COLO668 (cell line): ENCODE measurements around the gene PCK1.
"Not testable (repeated sequence)": the region's sequence is repeated elsewhere in the genome, so short reads cannot be mapped to it uniquely, and the experiment has no call there.

Source experiments
- DNase-seq: peaks from one replicate; lab custom pipeline; 2025; ENCODE audit not compliant: unreplicated experiment; lab: John Stamatoyannopoulos, UW

PCK1 gene

DNA sequence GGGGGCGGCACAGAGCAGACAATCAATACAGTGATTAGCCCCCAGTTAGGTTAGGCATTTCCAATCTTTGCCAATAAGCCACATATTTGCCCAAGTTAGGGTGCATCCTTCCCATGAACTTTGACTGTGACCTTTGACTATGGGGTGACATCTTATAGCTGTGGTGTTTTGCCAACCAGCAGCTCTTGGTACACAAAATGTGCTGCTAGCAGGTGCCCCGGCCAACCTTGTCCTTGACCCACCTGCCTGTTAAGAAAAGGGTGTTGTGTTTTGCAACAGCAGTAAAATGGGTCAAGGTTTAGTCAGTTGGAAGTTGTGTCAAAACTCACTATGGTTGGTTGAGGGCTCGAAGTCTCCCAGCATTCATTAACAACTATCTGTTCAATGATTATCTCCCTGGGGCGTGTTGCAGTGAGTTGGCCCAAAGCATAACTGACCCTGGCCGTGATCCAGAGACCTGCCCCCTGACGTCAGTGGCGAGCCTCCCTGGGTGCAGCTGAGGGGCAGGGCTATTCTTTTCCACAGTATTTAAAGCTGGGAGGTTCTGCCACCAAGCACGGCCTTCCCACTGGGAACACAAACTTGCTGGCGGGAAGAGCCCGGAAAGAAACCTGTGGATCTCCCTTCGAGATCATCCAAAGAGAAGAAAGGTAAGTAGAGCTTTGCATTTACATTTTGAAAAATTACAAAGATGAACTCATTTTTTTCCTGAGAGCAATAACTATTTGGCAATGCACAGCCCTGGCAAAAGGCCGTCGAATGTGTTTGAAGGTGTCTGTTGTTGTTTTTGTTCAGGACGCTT lies at the start of gene PCK1:
Gene PCK1, plus strand, starts transcription at position 557 of the 802 bp plus-strand sequence. CDS start 302 bp downstream, outside the sequence.
- no peak for DNase-seq

DNA sequence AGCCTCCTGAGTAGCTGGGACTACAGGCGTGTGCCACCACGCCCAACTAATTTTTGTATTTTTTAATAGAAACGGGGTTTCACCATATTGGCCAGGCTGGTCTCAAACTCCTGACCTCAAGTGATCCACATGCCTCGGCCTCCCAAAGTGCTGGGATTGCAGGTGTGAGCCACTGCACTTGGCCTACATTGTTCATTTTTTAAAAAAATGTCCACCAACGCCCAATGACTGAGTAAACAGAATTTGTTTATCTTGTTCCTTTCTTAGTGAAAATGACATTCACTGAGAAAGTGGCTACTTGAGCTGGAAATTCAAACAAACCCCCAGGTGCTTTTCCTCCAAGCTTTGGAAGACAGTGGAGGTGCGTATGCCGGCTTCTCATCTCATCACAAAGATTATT lies 49.2 kb upstream of the PCK1 start:
- DNase-seq = not testable (repeated sequence)

GRCh38 chr20:57512432-57512831 lies 48.5 kb upstream of the PCK1 start:
- DNase-seq = no peak

DNA sequence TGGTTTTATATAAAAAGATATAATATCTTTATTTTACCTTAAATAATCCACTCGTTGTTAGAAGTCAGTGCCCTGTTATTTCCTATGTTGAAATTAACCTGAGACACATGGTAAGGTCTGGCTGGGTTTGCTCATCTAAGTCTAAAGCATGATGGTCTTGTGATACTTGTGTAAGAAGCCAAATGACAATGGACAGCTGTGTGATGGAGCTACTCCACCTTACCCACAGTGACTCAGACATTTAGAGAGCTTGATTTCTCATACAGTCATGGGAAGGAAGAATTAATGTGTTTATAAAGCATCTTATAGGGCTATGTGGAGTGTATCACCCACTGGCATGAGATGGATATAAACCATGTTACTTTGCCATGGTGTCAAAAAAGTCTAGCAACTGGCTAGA lies 47.7 kb upstream of the PCK1 start:
- DNase-seq = no peak

GRCh38 chr20:57514273-57514751 lies 46.6 kb upstream of the PCK1 start:
- DNase-seq = peak; percentile 64

DNA sequence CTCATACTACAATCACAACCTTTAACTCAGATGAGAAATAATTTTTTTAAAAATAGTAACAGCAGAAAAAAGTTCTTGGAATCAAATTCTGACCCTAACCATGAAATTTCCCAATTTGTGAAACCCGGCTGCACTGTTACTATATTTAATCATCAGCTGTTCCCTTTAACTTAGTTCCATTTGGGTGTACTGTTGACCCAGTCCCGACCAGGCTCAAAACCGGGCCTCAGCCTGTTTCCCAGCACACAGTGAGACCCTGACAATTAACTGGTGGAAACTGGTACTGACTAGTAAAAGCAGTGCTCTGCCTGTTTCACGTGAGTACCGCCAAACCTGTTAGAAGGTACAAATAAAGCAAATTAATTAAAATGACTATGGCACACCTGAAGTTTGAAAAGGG lies 43.0 kb upstream of the PCK1 start:
- no peak for DNase-seq

DNA sequence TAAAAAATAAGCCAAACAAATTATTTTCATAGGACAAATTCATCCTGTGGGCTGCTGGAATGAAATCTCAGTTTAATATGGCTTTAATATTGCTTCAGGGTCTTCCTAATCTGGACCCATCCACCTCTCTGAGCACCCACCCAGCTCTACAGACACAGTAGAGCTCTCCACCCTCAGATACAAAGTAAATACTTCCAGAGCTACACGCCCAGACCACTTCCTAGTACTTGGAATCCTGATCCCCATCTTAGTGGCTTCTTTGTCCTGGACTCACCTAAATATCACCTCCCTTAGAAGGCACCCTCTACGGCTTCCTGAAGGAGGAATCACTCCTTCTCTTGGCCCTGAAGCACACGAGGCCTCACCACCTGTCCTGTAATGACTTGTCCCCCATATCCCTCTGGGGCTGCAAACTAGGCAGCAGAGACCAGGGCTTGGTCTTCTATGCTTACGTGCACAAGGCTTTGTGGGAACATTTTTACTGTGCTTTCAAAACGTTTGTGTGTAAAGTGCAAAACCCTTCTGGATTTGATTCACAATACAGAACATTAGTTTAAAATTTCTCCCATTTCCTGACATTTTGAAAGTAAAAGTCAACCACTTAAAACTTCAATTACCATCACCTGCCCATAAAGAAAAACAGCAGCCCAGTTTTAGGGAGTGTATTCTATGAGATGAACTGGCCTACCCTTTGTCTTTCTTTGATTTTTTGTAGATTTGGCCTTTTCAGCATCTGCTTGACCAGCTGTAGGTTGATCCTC lies 38.4 kb upstream of the PCK1 start:
- no peak for DNase-seq

DNA sequence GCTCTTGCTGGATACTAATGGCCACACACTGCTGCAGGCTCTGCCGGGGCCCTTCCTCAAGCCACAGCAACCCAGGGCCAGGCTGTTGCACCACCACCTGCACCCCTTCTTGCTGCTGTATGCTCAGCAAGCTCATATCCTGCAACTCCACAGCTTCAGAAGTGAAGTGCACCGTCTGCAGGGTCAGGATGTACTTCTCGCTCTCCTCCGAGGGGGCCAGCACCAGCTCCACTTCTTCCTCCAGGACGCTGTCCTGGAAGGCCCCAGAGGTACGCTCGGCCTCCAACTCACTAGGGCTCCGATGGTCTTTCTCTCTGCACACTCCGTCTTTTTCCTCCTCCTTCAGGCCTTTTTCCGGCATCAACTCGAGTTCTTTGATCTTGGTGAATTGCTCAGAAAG lies 37.1 kb upstream of the PCK1 start:
- DNase-seq = no peak

- DNase-seq = no peak
Measured at GRCh38 chr20:57524511-57525176, 36.3 kb upstream of the PCK1 start, which contains the start of gene CTCFL. Gene CTCFL, minus strand, starts transcription at chr20:57525140. Its CDS starts 935 bp downstream, at chr20:57524205.

DNA sequence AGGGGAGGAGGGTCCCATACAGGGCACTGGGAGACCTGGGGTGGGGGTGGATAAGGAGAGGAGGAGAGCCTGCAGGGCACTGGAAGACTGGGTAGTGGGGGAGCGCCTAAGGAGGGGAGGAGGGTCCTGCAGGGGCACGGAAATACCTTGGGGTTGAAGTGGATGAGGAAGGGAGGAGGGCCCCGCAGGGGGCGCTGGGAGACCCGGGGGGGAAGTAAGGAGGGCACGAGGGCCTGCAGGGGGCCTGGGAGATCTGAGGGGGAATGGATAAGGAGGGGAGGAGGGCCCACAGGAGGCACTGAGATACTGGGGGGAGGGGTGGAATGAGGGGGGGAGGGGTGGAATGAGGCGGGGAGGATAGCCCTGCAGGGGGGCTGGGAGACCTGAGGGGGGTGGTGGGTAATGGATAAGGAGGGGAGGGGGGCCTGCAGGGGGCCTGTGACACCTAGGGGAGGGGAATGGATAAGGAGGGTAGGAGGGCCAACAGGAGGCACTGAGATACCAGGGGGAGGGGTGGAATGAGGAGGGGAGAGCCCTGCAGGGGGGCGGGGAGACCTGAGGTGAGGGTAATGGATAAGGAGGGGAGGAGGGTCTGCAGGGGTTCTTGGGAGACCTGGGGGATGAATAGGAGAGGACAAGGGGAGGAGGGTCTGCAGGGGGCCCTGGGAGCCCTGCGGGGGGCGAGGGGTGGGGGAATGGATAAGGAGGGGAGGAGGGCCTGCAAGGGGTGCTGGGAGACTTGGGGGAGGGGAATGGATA lies 35.4 kb upstream of the PCK1 start:
- no peak for DNase-seq

- no peak for DNase-seq
Measured at GRCh38 chr20:57526087-57526884, 34.6 kb upstream of the PCK1 start.

GRCh38 chr20:57526885-57527460 lies 33.9 kb upstream of the PCK1 start:
- no peak for DNase-seq

GRCh38 chr20:57527728-57528127 lies 33.2 kb upstream of the PCK1 start:
- DNase-seq = no peak

GRCh38 chr20:57528148-57528547 lies 32.8 kb upstream of the PCK1 start:
- no peak for DNase-seq

DNA sequence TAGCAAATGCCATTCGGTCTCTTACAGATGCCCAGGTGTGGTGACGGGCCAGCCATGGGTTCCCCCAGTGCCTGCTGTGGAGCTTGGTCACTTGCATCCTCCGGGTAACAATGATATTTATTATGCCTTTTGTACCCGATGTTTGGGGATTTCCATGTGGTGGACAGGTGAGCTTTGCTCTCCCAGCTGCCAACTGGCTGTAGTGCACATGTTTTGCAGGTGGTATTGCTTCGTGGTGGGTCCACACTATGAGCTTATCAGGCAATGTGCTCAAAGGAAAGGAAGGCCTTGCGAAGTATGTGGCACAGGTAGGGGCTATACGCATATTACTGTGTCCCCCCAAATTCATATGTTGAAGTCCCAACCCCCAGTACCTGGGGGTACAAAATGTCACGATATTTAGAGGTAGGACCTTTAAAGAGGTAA lies 31.7 kb upstream of the PCK1 start:
- DNase-seq = peak; percentile 11

GRCh38 chr20:57529810-57530209 lies 31.1 kb upstream of the PCK1 start:
- DNase-seq = no peak

DNA sequence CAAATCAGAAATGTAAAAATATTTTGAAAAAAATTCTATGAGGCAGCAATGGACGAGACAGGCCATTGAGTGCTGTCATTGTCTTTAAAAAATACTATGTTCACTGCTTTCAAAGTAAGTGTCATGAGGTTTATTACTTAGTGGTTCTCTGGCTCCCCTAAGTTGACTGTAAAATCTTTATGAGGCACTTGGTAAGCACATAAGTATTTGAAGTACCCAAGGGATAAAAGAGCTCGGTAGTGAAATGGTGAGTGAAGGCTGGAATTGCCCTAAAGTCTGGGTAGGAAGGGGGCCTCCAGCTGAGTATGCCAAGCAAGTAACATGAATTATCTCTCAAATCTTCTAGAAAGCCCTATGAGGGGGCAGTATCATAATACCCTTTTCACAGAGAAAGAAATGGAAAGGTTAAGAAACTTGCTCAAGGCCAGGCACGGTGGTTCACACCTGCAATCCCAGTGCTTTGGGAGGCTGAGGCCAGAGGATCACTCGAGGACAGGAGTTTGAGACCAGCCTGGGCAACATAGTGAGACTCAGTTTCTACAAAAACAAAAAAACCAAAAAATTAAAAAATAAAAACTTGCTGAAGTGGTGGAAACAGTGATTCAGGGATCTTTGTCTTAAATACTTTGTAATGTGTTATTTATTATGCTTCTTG lies 30.5 kb upstream of the PCK1 start:
- no peak for DNase-seq

GRCh38 chr20:57532104-57532503 lies 28.8 kb upstream of the PCK1 start:
- DNase-seq = no peak

GRCh38 chr20:57535297-57535696 lies 25.6 kb upstream of the PCK1 start:
- DNase-seq = no peak
